ENCODE results near the gene GPRC5A. TPM values are rescaled to one million over a fixed set of nuclear protein-coding genes. Genes with fewer than 3 reads are reported as not detected.

Gene GPRC5A
- total and polyA plus RNA-seq, 2 donors (not counting 1 experiment from before 2014, with no cell fraction given): not detected

GRCh38 chr12:12877153-12877768 lies 14.1 kb upstream of the GPRC5A start:
- intact Hi-C loops (cut with micrococcal nuclease): no loop called here
- POLR2A ChIA-PET: no interaction called here
- Histone ChIP-seq H2AFZ (ENCODE audit: insufficient read depth, low read depth, low read length, poor library complexity, severe bottlenecking) (no peak overlapping the region), H3K79me2 (ENCODE audit: control insufficient read depth, insufficient read depth, low read length) (no peaks in the 10 kb centered on the region), H4K20me1 (ENCODE audit: control insufficient read depth, insufficient read depth, low read length, poor library complexity, severe bottlenecking) (no peaks in the 10 kb centered on the region), H3K4me3 (ENCODE audit: control extremely low read depth in 1 of 5, extremely low read depth in 1 of 5, insufficient read depth in 1 of 5, low read depth in 2 of 5, low read length in 4 of 5) (no peak overlapping the region), H3K4me2 (replicated peaks; ENCODE audit: low read depth, low read length, poor library complexity, severe bottlenecking) (no peak overlapping the region), H3K9ac (ENCODE audit: low read length) (no peak overlapping the region), H3K36me3 (replicated peaks in 1 of 2; ENCODE audit: control extremely low read depth in 1 of 2, control insufficient read depth in 1 of 2, extremely low read depth in 1 of 2, insufficient read depth in 2 of 2, low read length in 1 of 2) (no peaks in the 10 kb centered on the region), H3K27me3 (replicated peaks in 1 of 4; ENCODE audit: control extremely low read depth in 1 of 4, control insufficient read depth in 3 of 4, insufficient read depth in 4 of 4, low read length in 3 of 4) (no peaks in the 10 kb centered on the region), H3K9me3 (ENCODE audit: control extremely low read depth in 1 of 3, control insufficient read depth in 2 of 3, insufficient read depth in 1 of 3, low read length in 2 of 3) (no peaks in the 10 kb centered on the region), H3K27ac (ENCODE audit: low read length in 2 of 2) (no peak overlapping the region), H3K4me1 (ENCODE audit: control insufficient read depth in 2 of 2, insufficient read depth in 2 of 2, low read length in 2 of 2) (no peaks in the 10 kb centered on the region)
- CTCF ChIA-PET: interaction anchor here (1.0 kb wide), 1 partner anchor 39 kb away, joined by 3 read pairs; no protein-coding TSS in a partner anchor
- H3K27me3 Mint-ChIP-seq: peaks cover 8% of the 10 kb centered on the region
- H3K4me1 Mint-ChIP-seq: no peaks in the 10 kb centered on the region
- ATAC-seq (ENCODE audit: low read depth) (no peak), DNase-seq (no peak)
- 75% methylated on average over 4 of the region's 5 CpGs for WGBS (ENCODE audit: insufficient coverage)
- TF ChIP-seq EZH2 (IDR thresholded peaks at IDR 0.05; ENCODE audit: borderline replicate concordance, insufficient read depth, low read depth, low read length, poor library complexity, severe bottlenecking) (no peak), CTCF (IDR thresholded peaks at IDR 0.05) (no peak)
- no peak overlapping the region for H3K27ac Mint-ChIP-seq
- H3K4me3 Mint-ChIP-seq: no peak overlapping the region
- H3K9me3 Mint-ChIP-seq (ENCODE audit: insufficient read depth): no peaks in the 10 kb centered on the region

- 95% methylated on average over 6 of the region's 9 CpGs for WGBS (ENCODE audit: insufficient coverage)
- no peaks in the 10 kb centered on the region for H3K4me1 Mint-ChIP-seq
- Histone ChIP-seq H3K4me2 (replicated peaks; ENCODE audit: low read depth, low read length, poor library complexity, severe bottlenecking) (no peak overlapping the region), H3K27ac (ENCODE audit: low read length in 2 of 2) (no peak overlapping the region), H2AFZ (ENCODE audit: insufficient read depth, low read depth, low read length, poor library complexity, severe bottlenecking) (no peak overlapping the region), H3K79me2 (ENCODE audit: control insufficient read depth, insufficient read depth, low read length) (no peaks in the 10 kb centered on the region), H4K20me1 (ENCODE audit: control insufficient read depth, insufficient read depth, low read length, poor library complexity, severe bottlenecking) (no peaks in the 10 kb centered on the region), H3K36me3 (replicated peaks in 1 of 2; ENCODE audit: control extremely low read depth in 1 of 2, control insufficient read depth in 1 of 2, extremely low read depth in 1 of 2, insufficient read depth in 2 of 2, low read length in 1 of 2) (no peaks in the 10 kb centered on the region), H3K9me3 (ENCODE audit: control extremely low read depth in 1 of 3, control insufficient read depth in 2 of 3, insufficient read depth in 1 of 3, low read length in 2 of 3) (no peaks in the 10 kb centered on the region), H3K9ac (ENCODE audit: low read length) (no peak overlapping the region), H3K27me3 (replicated peaks in 1 of 4; ENCODE audit: control extremely low read depth in 1 of 4, control insufficient read depth in 3 of 4, insufficient read depth in 4 of 4, low read length in 3 of 4) (no peaks in the 10 kb centered on the region), H3K4me3 (ENCODE audit: control extremely low read depth in 1 of 5, extremely low read depth in 1 of 5, insufficient read depth in 1 of 5, low read depth in 2 of 5, low read length in 4 of 5) (no peak overlapping the region), H3K4me1 (ENCODE audit: control insufficient read depth in 2 of 2, insufficient read depth in 2 of 2, low read length in 2 of 2) (no peaks in the 10 kb centered on the region)
- H3K4me3 Mint-ChIP-seq: no peak overlapping the region
- intact Hi-C loops (cut with micrococcal nuclease): no loop called here
- H3K27ac Mint-ChIP-seq: no peak overlapping the region
- CTCF ChIA-PET: interaction anchor here (1.0 kb wide), 1 partner anchor 38 kb away, joined by 3 read pairs; no protein-coding TSS in a partner anchor
- H3K9me3 Mint-ChIP-seq (ENCODE audit: insufficient read depth): no peaks in the 10 kb centered on the region
- ATAC-seq (ENCODE audit: low read depth) (no peak), DNase-seq (no peak)
- POLR2A ChIA-PET: no interaction called here
- H3K27me3 Mint-ChIP-seq: peaks cover 8% of the 10 kb centered on the region
- TF ChIP-seq CTCF (IDR thresholded peaks at IDR 0.05): no peak
- no peak for TF ChIP-seq EZH2 (IDR thresholded peaks at IDR 0.05; ENCODE audit: borderline replicate concordance, insufficient read depth, low read depth, low read length, poor library complexity, severe bottlenecking)
These were observed 13.4 kb upstream of the GPRC5A start for GRCh38 chr12:12877781-12878455.
